Measurements from ENCODE around the gene RNFT2.

The RNFT2 gene, protein sequence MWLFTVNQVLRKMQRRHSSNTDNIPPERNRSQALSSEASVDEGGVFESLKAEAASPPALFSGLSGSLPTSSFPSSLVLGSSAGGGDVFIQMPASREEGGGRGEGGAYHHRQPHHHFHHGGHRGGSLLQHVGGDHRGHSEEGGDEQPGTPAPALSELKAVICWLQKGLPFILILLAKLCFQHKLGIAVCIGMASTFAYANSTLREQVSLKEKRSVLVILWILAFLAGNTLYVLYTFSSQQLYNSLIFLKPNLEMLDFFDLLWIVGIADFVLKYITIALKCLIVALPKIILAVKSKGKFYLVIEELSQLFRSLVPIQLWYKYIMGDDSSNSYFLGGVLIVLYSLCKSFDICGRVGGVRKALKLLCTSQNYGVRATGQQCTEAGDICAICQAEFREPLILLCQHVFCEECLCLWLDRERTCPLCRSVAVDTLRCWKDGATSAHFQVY

GRCh38 chr12:116737774-116738657 lies at the start of gene RNFT2, which contains the start of gene SPRING1:
TSS of gene RNFT2 (plus strand) at chr12:116738315. CDS start at chr12:116740498, 2,183 bp downstream.
TSS of gene SPRING1 (minus strand) at chr12:116738069. CDS start at chr12:116737900, 169 bp downstream.
- peak; percentile 98 for DNase-seq (ENCODE audit: low read depth)

- DNase-seq (ENCODE audit: low read depth), result no peak
These were observed 48.6 kb upstream of the RNFT2 start for GRCh38 chr12:116689521-116689920.

GRCh38 chr12:116689979-116690744 lies 48.0 kb upstream of the RNFT2 start:
- DNase-seq (ENCODE audit: low read depth), result no peak

DNA sequence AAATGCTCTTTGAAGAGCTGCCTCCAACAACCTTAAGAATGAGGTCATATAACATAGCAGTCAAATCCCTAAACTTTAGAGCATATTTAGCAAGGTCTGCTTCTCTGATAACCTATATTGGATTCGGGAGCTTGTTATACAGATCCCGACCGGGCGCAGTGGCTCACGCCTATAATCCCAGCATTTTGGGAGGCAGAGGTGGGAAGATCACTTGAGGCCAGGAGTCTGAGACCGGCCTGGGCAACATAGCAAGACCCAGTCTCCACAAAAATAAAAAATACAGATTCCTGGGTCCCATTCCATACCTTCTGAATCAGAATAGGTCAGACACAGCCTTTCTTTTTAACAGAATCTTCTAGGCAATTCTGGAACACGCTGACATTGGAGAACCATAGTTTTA lies 46.9 kb upstream of the RNFT2 start:
- DNase-seq (ENCODE audit: low read depth), result no peak

GRCh38 chr12:116691636-116692035 lies 46.5 kb upstream of the RNFT2 start:
- DNase-seq (ENCODE audit: low read depth), result no peak

GRCh38 chr12:116692605-116693004 lies 45.5 kb upstream of the RNFT2 start:
- no peak for DNase-seq (ENCODE audit: low read depth)

- no peak for DNase-seq (ENCODE audit: low read depth)
These were observed 44.6 kb upstream of the RNFT2 start for GRCh38 chr12:116693286-116694227.

- DNase-seq (ENCODE audit: low read depth), result no peak
These were observed 43.3 kb upstream of the RNFT2 start for GRCh38 chr12:116694653-116695463.

- no peak for DNase-seq (ENCODE audit: low read depth)
These were observed 42.7 kb upstream of the RNFT2 start for GRCh38 chr12:116695464-116695725.

GRCh38 chr12:116697305-116697704 lies 40.8 kb upstream of the RNFT2 start:
- DNase-seq (ENCODE audit: low read depth), result no peak

DNA sequence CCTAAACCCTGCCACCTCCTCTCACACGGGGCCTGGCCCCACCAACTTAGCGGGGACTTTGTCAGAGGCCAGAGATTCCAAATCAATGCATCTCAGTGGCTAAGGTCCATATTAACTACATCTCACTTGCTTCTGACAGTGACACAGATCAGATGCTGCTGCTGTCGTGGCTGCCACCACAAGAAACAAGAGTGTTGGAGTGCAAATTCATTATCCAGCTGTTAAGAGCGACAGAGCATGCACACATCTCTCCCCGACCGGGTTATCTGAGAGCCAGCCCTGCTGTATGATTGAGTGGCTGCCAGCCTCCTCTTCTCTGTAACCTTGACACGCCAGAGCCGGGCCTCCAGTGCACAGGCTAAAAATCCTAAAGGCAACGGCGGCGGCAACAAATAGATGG lies 40.4 kb upstream of the RNFT2 start:
- DNase-seq (ENCODE audit: low read depth), result no peak

- DNase-seq (ENCODE audit: low read depth), result no peak
These were observed 40.0 kb upstream of the RNFT2 start for GRCh38 chr12:116698116-116698515.

- no peak for DNase-seq (ENCODE audit: low read depth)
These were observed 39.5 kb upstream of the RNFT2 start for GRCh38 chr12:116698554-116699075.

- DNase-seq (ENCODE audit: low read depth), result no peak
These were observed 38.0 kb upstream of the RNFT2 start for GRCh38 chr12:116700066-116700465.

DNA sequence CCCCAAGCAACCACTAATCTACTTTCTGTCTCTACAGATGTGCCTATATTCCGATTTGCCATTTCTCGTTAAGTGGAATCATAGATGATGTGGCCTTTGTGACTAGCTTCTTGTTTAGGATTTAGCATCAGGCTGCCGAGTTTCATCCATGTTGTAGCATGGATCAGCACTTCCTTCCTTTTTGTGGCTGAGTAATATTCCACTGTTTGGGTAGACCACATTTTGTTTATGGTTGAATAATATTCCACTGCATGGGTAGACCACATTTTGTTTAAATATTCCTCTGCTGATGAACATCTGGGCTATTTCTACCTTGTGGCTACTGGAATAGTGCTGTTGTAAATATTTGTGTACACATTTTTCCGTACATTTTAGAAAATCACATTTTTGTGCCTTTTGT lies 36.7 kb upstream of the RNFT2 start:
- DNase-seq (ENCODE audit: low read depth), result no peak

GRCh38 chr12:116703214-116703795 lies 34.8 kb upstream of the RNFT2 start:
- peak; percentile 46 for DNase-seq (ENCODE audit: low read depth)

- DNase-seq (ENCODE audit: low read depth), result no peak
These were observed 30.4 kb upstream of the RNFT2 start for GRCh38 chr12:116707751-116708150.

DNA sequence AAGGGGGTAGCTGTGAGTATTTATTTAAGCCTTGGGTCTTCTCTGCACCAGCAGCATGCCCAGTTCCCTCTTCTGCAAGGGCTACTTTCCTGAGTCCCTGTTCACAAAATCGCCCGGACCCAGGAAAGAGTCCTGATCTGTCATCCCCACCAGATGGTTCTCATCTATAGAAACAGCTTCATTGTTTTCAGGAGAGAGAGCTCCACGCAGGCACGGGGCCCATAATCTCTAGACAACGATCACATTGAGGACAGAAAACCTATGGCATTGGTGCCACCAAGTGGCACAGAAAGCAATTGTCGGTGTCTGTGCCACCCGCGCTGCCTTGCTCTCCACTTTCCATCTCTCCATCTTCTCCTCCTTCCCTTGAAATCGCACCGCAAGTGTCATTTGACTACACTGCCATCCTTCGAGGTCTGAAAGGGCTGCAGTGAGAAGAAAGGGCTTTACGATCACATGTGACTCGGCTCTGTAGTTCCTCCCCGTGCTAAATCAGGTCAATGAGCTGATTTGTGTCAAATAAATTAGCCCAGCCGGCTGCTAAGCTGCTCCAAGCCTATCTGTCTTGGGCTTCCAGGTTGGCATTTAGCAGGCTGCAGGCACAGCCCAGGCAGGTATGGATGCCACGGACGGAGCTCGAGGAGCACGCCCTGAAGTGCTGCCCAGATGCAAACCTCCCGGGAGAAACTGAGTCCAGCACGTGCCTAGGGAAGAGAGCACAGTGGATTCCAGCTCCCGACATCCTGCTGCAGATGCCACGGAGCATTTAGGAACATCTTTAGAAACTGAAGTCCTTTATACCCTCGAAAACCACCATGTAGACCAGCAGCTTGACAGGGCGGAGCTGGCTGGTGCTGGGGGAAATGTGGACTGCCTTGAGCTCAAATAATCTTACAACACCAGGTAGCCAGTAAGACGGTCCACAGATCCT lies 29.0 kb upstream of the RNFT2 start:
- DNase-seq (ENCODE audit: low read depth), result peak; percentile 13

- DNase-seq (ENCODE audit: low read depth), result no peak
These were observed 28.3 kb upstream of the RNFT2 start for GRCh38 chr12:116709768-116710167.
